Dermis microvascular lymphatic vessel endothelial cell (primary cell): Measurements from ENCODE around the gene MEAK7. TPM values are rescaled to one million over a fixed set of nuclear protein-coding genes. Genes with fewer than 3 reads are reported as not detected.

Experiments used
- DNase-seq, 2 donors: peaks; one replicate each; pipeline versions ENCODE4 v3.0.0 to v3.0.0-alpha.2; 2010; ENCODE audit warnings: low read depth in 2 of 2
- total RNA-seq: library from RNA; depleted of rRNA; stranded (reverse); fragments of >200 nt; gene quantifications from 2 replicates; pipeline ENCODE4 v1.2.1, GENCODE V29; 2014

The MEAK7 gene
- total RNA-seq, 1 donor from 2014 or later, result 10.8 TPM

GRCh38 chr16:84467709-84468108 lies 36.8 kb downstream of the MEAK7 start:
- DNase-seq, result no peak

- no peak for DNase-seq
These were observed 37.2 kb downstream of the MEAK7 start for GRCh38 chr16:84467256-84467655.

- DNase-seq, result no peak
These were observed 37.8 kb downstream of the MEAK7 start for GRCh38 chr16:84466692-84467091.

GRCh38 chr16:84465154-84465553 lies 39.3 kb downstream of the MEAK7 start:
- DNase-seq, result no peak

GRCh38 chr16:84464116-84464515 lies 40.3 kb downstream of the MEAK7 start:
- DNase-seq, result no peak

- DNase-seq, result no peak
These were observed 41.2 kb downstream of the MEAK7 start for GRCh38 chr16:84463221-84463620.

GRCh38 chr16:84462296-84463210 lies 41.9 kb downstream of the MEAK7 start:
- no peak for DNase-seq

GRCh38 chr16:84461413-84462295 lies 42.8 kb downstream of the MEAK7 start:
- DNase-seq, result no peak

- no peak for DNase-seq
These were observed 43.4 kb downstream of the MEAK7 start for GRCh38 chr16:84461029-84461412.

GRCh38 chr16:84460406-84461028 lies 43.9 kb downstream of the MEAK7 start:
- DNase-seq, result no peak

- no peak for DNase-seq
These were observed 44.5 kb downstream of the MEAK7 start for GRCh38 chr16:84459941-84460405.

GRCh38 chr16:84459533-84459894 lies 44.9 kb downstream of the MEAK7 start:
- DNase-seq, result no peak

GRCh38 chr16:84458606-84459532 lies 45.6 kb downstream of the MEAK7 start:
- DNase-seq, result no peak

GRCh38 chr16:84455031-84455430 lies 49.4 kb downstream of the MEAK7 start:
- no peak for DNase-seq

Other genes starting within 250 kb of the MEAK7 start
- not detected in 2 replicates for gene WFDC1, start 209.8 kb downstream of the MEAK7 start, total RNA-seq
- not detected in 2 replicates for gene ATP2C2, start 136.1 kb downstream of the MEAK7 start, total RNA-seq
- gene COTL1, start 113.4 kb upstream of the MEAK7 start, total RNA-seq, result 152 and 176 TPM in 2 replicates
- 49.6 and 62.2 TPM in 2 replicates for gene KLHL36, start 143.9 kb upstream of the MEAK7 start, total RNA-seq
- 36.6 and 52.1 TPM in 2 replicates for gene USP10, start 195.3 kb upstream of the MEAK7 start, total RNA-seq